SK-N-SH (cell line): ENCODE measurements around the gene PIGW. TPM values are rescaled to one million over a fixed set of nuclear protein-coding genes. Genes with fewer than 3 reads are reported as not detected.
A peak's percentile ranks its signal among the peaks of the same experiment; 100 is the strongest.

ENCODE experiments used
- CTCF ChIA-PET: fragments of 300-600, 350-600 bp; formaldehyde crosslinking; extraction: SDS; loops from one replicate; lab custom pipeline; 2021; lab: Yijun Ruan, JAX
- POLR2A ChIA-PET: fragments of 350-600 bp; sonication (Branson Sonifier 250); formaldehyde crosslinking; extraction: SDS; loops from one replicate; lab custom pipeline; 2020; ENCODE audit warnings: antibody characterized with exemption, inconsistent platforms; lab: Yijun Ruan, JAX
- DNase-seq: peaks from one replicate; pipeline ENCODE4 v3.0.0; 2012
- H2AFZ ChIP-seq: fragments of 200-600 bp; sonication (generic); 2 replicates; pipeline ENCODE4 v1.8.1; 2016; ENCODE audit warnings: antibody characterized with exemption, mild to moderate bottlenecking, low read depth
- H3F3A ChIP-seq: fragments of 200-600 bp; sonication (generic); replicated peaks from 2 replicates; pipeline ENCODE3; 2016; ENCODE audit warnings: antibody characterized with exemption, mild to moderate bottlenecking; ENCODE audit not compliant: insufficient read depth
- H3K27ac ChIP-seq, 2 experiments: fragments of 200-500 bp in 1 of 2; fragments of 200-600 bp in 1 of 2; sonication (Bioruptor generic) in 1 of 2; sonication (generic), shearing (Covaris generic) in 1 of 2; 2 replicates each; pipeline versions ENCODE4 v1.5.1 to v1.6.1; 2014 to 2016; ENCODE audit warnings: low read depth in 2 of 2, inconsistent platforms in 1 of 2, low read length in 1 of 2, mild to moderate bottlenecking in 1 of 2, mixed read lengths in 1 of 2
- H3K27me3 ChIP-seq: fragments of 200-600 bp; sonication (generic), shearing (Covaris generic); 2 replicates; pipeline ENCODE4 v1.6.1; 2016; ENCODE audit warnings: mixed run types; ENCODE audit not compliant: insufficient read depth
- H3K36me3 ChIP-seq, 2 experiments: fragments of 200-500 bp in 1 of 2; fragments of 200-600 bp in 1 of 2; sonication (Bioruptor generic) in 1 of 2; sonication (generic) in 1 of 2; replicated peaks in 1 of 2; 2 replicates each; pipeline versions ENCODE3 to v1.5.1; 2014 to 2016; ENCODE audit warnings: low read length in 1 of 2, mild to moderate bottlenecking in 1 of 2; ENCODE audit not compliant: insufficient read depth in 2 of 2, control insufficient read depth in 1 of 2
- H3K4me1 ChIP-seq, 2 experiments: fragments of 200-500 bp in 1 of 2; fragments of 200-600 bp in 1 of 2; sonication (Bioruptor generic) in 1 of 2; sonication (generic), shearing (Covaris generic) in 1 of 2; 2 replicates each; pipeline versions ENCODE4 v1.5.1 to v1.6.1; 2014 to 2016; ENCODE audit warnings: low read depth in 1 of 2, low read length in 1 of 2, mixed run types in 1 of 2; ENCODE audit not compliant: insufficient read depth in 2 of 2, control insufficient read depth in 1 of 2
- H3K4me2 ChIP-seq: fragments of 200-600 bp; sonication (generic), shearing (Covaris generic); 2 replicates; pipeline ENCODE4 v1.6.1; 2017; ENCODE audit warnings: mixed run types
- H3K4me3 ChIP-seq, 2 experiments: fragments of 200-500 bp in 1 of 2; fragments of 200-600 bp in 1 of 2; sonication (Bioruptor generic) in 1 of 2; sonication (generic), shearing (Covaris generic) in 1 of 2; 2 replicates each; pipeline versions ENCODE4 v1.5.1 to v1.8.1; 2014 to 2016; ENCODE audit warnings: low read depth in 2 of 2, inconsistent platforms in 1 of 2, low read length in 1 of 2, mild to moderate bottlenecking in 1 of 2, mixed read lengths in 1 of 2, moderate library complexity in 1 of 2
- H3K79me2 ChIP-seq: fragments of 200-600 bp; sonication (generic); 2 replicates; pipeline ENCODE4 v1.8.1; 2017; ENCODE audit warnings: mild to moderate bottlenecking; ENCODE audit not compliant: insufficient read depth
- H3K9ac ChIP-seq: fragments of 200-600 bp; sonication (generic); 2 replicates; pipeline ENCODE4 v1.6.1; 2017; ENCODE audit warnings: mixed run types
- H3K9me2 ChIP-seq: fragments of 200-600 bp; sonication (generic); 2 replicates; pipeline ENCODE4 v1.6.1; 2017; ENCODE audit warnings: mixed run types
- H3K9me3 ChIP-seq: fragments of 200-600 bp; sonication (generic); 2 replicates; pipeline ENCODE4 v1.6.1; 2017; ENCODE audit warnings: mixed run types, mild to moderate bottlenecking, moderate library complexity
- H4K20me1 ChIP-seq: fragments of 200-600 bp; sonication (generic); 2 replicates; pipeline ENCODE4 v1.6.1; 2017; ENCODE audit warnings: mild to moderate bottlenecking, mixed run types; ENCODE audit not compliant: insufficient read depth
- CHD2 ChIP-seq: fragments of 150-350 bp; IDR thresholded peaks from 2 replicates; pipeline ENCODE4 v1.6.1; 2018; ENCODE audit warnings: low read length; ENCODE audit not compliant: partially characterized antibody
- GABPA ChIP-seq: IDR thresholded peaks from 2 replicates; pipeline ENCODE4 v1.4.0; 2012; ENCODE audit warnings: low read depth, mild to moderate bottlenecking
- POLR2AphosphoS5 ChIP-seq: IDR thresholded peaks from 2 replicates; pipeline ENCODE4 v1.6.1; 2012; ENCODE audit warnings: low read depth, low read length
- REST ChIP-seq: IDR thresholded peaks from 2 replicates; pipeline ENCODE4 v1.6.1; 2012; ENCODE audit warnings: mild to moderate bottlenecking, low read depth, low read length, moderate library complexity
- SMC3 ChIP-seq: IDR thresholded peaks from 2 replicates; pipeline ENCODE4 v1.6.1; 2012; ENCODE audit warnings: low read depth, low read length, improper control_type of control experiment
- TAF1 ChIP-seq: IDR thresholded peaks from 2 replicates; pipeline ENCODE4 v1.6.1; 2012; ENCODE audit warnings: low read depth, mild to moderate bottlenecking, low read length, moderate library complexity, borderline replicate concordance
- TEAD4 ChIP-seq: IDR thresholded peaks from 2 replicates; pipeline ENCODE4 v1.4.0; 2012; ENCODE audit warnings: mild to moderate bottlenecking, borderline replicate concordance; ENCODE audit not compliant: insufficient read depth
- YY1 ChIP-seq: IDR thresholded peaks from 2 replicates; pipeline ENCODE4 v1.4.0; 2012; ENCODE audit warnings: low read depth, mild to moderate bottlenecking
- WGBS: methylation state at CpG from one replicate; pipeline ENCODE4 v1.1.6; 2017; ENCODE audit warnings: low lambda C conversion rate; 5-methylcytosine and 5-hydroxymethylcytosine counted together
- polyA plus RNA-seq, 3 experiments: library from polyadenylated mRNA; depleted of rRNA; stranded (reverse); fragments of >200 nt; gene quantifications; 2 replicates each; pipeline ENCODE4 v1.2.3, GENCODE V29; 2012
- TF ChIP-seq, protein P1 (sequence below): IDR thresholded peaks from 2 replicates; pipeline ENCODE4 v1.4.0; 2012; ENCODE audit warnings: low read depth, borderline replicate concordance

PIGW gene
- polyA plus RNA-seq, 1 of the 3 experiments (the other 2 are of a cell fraction): 10.1 TPM

DNA sequence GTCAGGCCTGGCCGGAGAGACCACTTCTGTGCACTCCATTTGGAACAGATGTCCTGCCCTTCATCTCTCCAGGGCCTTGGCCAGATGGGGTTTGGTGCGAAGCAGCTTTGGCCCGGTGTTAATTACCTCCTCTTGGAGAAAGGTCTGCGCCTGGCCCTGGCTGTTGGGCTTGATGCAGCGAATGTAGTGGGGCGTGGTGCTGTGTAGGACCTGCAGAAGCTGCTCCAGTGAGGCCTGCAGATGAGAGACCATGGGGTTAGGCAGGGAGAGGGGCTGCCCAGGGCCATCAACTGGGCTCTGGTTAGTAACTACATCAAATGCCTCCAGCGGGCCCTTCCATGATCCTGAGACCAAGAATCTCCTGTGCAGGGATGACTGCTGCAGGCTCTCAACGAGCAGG is 29.6 kb upstream of the PIGW start:
- Histone ChIP-seq H3K79me2 (no peaks in the 10 kb centered on the region), H3K27ac (no peak overlapping the region), H3K36me3 (peaks cover 14 to 50% of the 10 kb centered on the region in 2 experiments), H3K4me3 (no peak overlapping the region), H3K9me3 (no peaks in the 10 kb centered on the region), H3K4me2 (no peak overlapping the region), H2AFZ (no peak overlapping the region), H3K4me1 (no peaks in the 10 kb centered on the region; a peak in 1 of 4 replicates), H3K9me2 (no peaks in the 10 kb centered on the region), H3K27me3 (no peaks in the 10 kb centered on the region), H4K20me1 (no peaks in the 10 kb centered on the region), H3F3A (no peaks in the 10 kb centered on the region), H3K9ac (no peak overlapping the region)
- CTCF ChIA-PET: no interaction called here
- POLR2A ChIA-PET: no interaction called here
- DNase-seq: no peak
- WGBS: 78% methylated on average over 5 of the region's 8 CpGs
- TF ChIP-seq, protein P1, sequence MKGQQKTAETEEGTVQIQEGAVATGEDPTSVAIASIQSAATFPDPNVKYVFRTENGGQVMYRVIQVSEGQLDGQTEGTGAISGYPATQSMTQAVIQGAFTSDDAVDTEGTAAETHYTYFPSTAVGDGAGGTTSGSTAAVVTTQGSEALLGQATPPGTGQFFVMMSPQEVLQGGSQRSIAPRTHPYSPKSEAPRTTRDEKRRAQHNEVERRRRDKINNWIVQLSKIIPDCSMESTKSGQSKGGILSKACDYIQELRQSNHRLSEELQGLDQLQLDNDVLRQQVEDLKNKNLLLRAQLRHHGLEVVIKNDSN: no peak
- TF ChIP-seq SMC3: no peak
- TF ChIP-seq TEAD4: no peak
- no peak for TF ChIP-seq REST
- TF ChIP-seq GABPA: no peak
- no peak for TF ChIP-seq YY1
- TF ChIP-seq CHD2: no peak

DNA sequence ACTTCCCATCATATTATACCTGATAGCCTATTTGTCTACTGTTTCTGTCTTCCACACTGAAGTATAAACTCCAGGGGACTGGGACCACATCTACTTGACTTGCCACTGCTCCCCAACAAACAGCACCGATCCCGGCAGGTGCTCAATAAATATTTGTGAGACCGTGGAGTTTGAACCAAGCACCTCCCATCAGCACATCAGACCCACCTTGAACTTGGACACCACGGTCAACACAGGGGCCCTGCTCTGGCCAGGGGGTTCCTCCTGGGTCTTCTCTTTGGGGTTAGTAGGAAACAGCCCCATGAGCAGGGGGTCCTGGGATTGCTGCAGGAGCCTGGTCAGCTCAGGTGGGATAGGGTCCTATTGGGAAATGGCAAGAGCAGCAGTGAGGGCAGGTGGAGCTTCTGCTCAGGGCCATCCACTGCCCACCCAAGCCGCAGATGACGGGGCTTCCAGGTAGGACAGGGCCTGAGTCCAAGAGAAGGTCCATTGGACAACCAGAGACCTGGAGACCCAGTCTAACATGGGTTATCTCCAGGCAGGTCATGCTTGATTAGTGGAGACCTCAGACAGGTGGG is 28.4 kb upstream of the PIGW start:
- Histone ChIP-seq H3K4me2 (no peak overlapping the region), H3K27ac (no peak overlapping the region), H4K20me1 (no peaks in the 10 kb centered on the region), H3K36me3 (peaks cover 15 to 54% of the 10 kb centered on the region in 2 experiments), H3K4me3 (no peak overlapping the region), H3K9me3 (no peaks in the 10 kb centered on the region), H2AFZ (no peak overlapping the region), H3K4me1 (no peaks in the 10 kb centered on the region; a peak in 1 of 4 replicates), H3K9ac (no peak overlapping the region), H3K9me2 (no peaks in the 10 kb centered on the region), H3K79me2 (no peaks in the 10 kb centered on the region), H3F3A (peaks cover 3% of the 10 kb centered on the region), H3K27me3 (no peaks in the 10 kb centered on the region)
- POLR2A ChIA-PET: no interaction called here
- 78% methylated on average over 5 of the region's 6 CpGs for WGBS
- no peak for DNase-seq
- TF ChIP-seq TAF1: no peak
- 0 out of 2 replicates have a peak, but pooled peaks have one; percentile 11 for TF ChIP-seq POLR2AphosphoS5
- TF ChIP-seq CHD2: no peak
- CTCF ChIA-PET: no interaction called here
